ENCODE measurements around the gene LRRC8E.

Gene LRRC8E

GRCh38 chr19:7845390-7846154 is 42.7 kb upstream of the LRRC8E start:
- Histone ChIP-seq H4K20me1 (peaks cover 0 to 47% (median 8%) of the 10 kb centered on the region in 11 experiments; a peak in 11 of 22 replicates), H3K27me3 (no peaks in the 10 kb centered on the region), H3K4me2 (no peak overlapping the region), H3K9ac (no peak overlapping the region), H3K27ac (peak overlapping the region in 1 of 11 experiments; percentile 7; a peak in 1 of 22 replicates), H3K36me3 (no peaks in the 10 kb centered on the region; a peak in 1 of 22 replicates), H3K4me3 (no peak overlapping the region), H3K9me3 (replicated peaks in 1 of 11) (peaks cover 0 to 2% (median 0%) of the 10 kb centered on the region in 11 experiments; a peak in 1 of 22 replicates), H3K4me1 (peaks cover 0 to 29% (median 15%) of the 10 kb centered on the region in 10 experiments; a peak in 14 of 20 replicates)
- no peak for TF ChIP-seq Cebpa-rat (IDR thresholded peaks at IDR 0.05)

GRCh38 chr19:7846155-7846646 is 42.1 kb upstream of the LRRC8E start:
- Histone ChIP-seq H3K36me3 (no peaks in the 10 kb centered on the region; a peak in 1 of 22 replicates), H4K20me1 (peaks cover 0 to 54% (median 8%) of the 10 kb centered on the region in 11 experiments; a peak in 11 of 22 replicates), H3K9me3 (replicated peaks in 1 of 11) (no peaks in the 10 kb centered on the region), H3K4me2 (no peak overlapping the region), H3K27ac (no peak overlapping the region), H3K4me3 (no peak overlapping the region), H3K27me3 (no peaks in the 10 kb centered on the region), H3K4me1 (peaks cover 0 to 26% (median 14%) of the 10 kb centered on the region in 10 experiments; a peak in 14 of 20 replicates), H3K9ac (no peak overlapping the region)
- TF ChIP-seq Cebpa-rat (IDR thresholded peaks at IDR 0.05), result no peak

GRCh38 chr19:7847664-7848063 is 40.6 kb upstream of the LRRC8E start:
- H4K20me1 ChIP-seq, result peaks cover 0 to 65% (median 8%) of the 10 kb centered on the region in 11 experiments; a peak in 12 of 22 replicates
- no peak overlapping the region for H3K27ac ChIP-seq
- no peaks in the 10 kb centered on the region for H3K9me3 ChIP-seq (replicated peaks in 1 of 11)
- no peaks in the 10 kb centered on the region; a peak in 1 of 22 replicates for H3K36me3 ChIP-seq
- H3K4me1 ChIP-seq, result peaks cover 0 to 24% (median 12%) of the 10 kb centered on the region in 10 experiments; a peak in 14 of 20 replicates
- no peak overlapping the region for H3K9ac ChIP-seq
- no peak for TF ChIP-seq Cebpa-rat (IDR thresholded peaks at IDR 0.05)
- H3K27me3 ChIP-seq, result no peaks in the 10 kb centered on the region
- no peak overlapping the region for H3K4me3 ChIP-seq
- H3K4me2 ChIP-seq, result no peak overlapping the region

- Histone ChIP-seq H3K4me2 (no peak overlapping the region), H3K27ac (no peak overlapping the region), H3K9me3 (replicated peaks in 1 of 11) (no peaks in the 10 kb centered on the region), H3K4me3 (no peak overlapping the region), H3K9ac (no peak overlapping the region), H4K20me1 (peaks cover 0 to 73% (median 13%) of the 10 kb centered on the region in 11 experiments; a peak in 12 of 22 replicates), H3K27me3 (no peaks in the 10 kb centered on the region), H3K36me3 (no peaks in the 10 kb centered on the region; a peak in 1 of 22 replicates), H3K4me1 (peaks cover 0 to 28% (median 14%) of the 10 kb centered on the region in 10 experiments; a peak in 14 of 20 replicates)
- no peak for TF ChIP-seq Cebpa-rat (IDR thresholded peaks at IDR 0.05)
Measured at GRCh38 chr19:7848779-7849457, 39.4 kb upstream of the LRRC8E start.

- Histone ChIP-seq H3K4me1 (peaks cover 0 to 28% (median 14%) of the 10 kb centered on the region in 10 experiments; a peak in 14 of 20 replicates), H4K20me1 (peaks cover 0 to 68% (median 13%) of the 10 kb centered on the region in 11 experiments; a peak in 13 of 22 replicates), H3K36me3 (no peaks in the 10 kb centered on the region; a peak in 1 of 22 replicates), H3K27me3 (no peaks in the 10 kb centered on the region), H3K4me3 (no peak overlapping the region), H3K9me3 (replicated peaks in 1 of 11) (no peaks in the 10 kb centered on the region), H3K27ac (no peak overlapping the region), H3K9ac (no peak overlapping the region), H3K4me2 (peak overlapping the region in 4 of 11 experiments; percentile 51 to 63 (median 58); a peak in 7 of 22 replicates)
- TF ChIP-seq Cebpa-rat (IDR thresholded peaks at IDR 0.05), result no peak
Measured at GRCh38 chr19:7849631-7849999, 38.7 kb upstream of the LRRC8E start.

- H3K27ac ChIP-seq, result no peak overlapping the region
- H3K4me3 ChIP-seq, result no peak overlapping the region
- H3K27me3 ChIP-seq, result no peaks in the 10 kb centered on the region
- H3K4me1 ChIP-seq, result peaks cover 0 to 28% (median 14%) of the 10 kb centered on the region in 10 experiments; a peak in 14 of 20 replicates
- peaks cover 0 to 62% (median 9%) of the 10 kb centered on the region in 11 experiments; a peak in 12 of 22 replicates for H4K20me1 ChIP-seq
- H3K9me3 ChIP-seq (replicated peaks in 1 of 11), result no peaks in the 10 kb centered on the region
- H3K36me3 ChIP-seq, result no peaks in the 10 kb centered on the region; a peak in 1 of 22 replicates
- no peak for TF ChIP-seq Cebpa-rat (IDR thresholded peaks at IDR 0.05)
- H3K9ac ChIP-seq, result peak overlapping the region in 5 of 11 experiments; percentile 14 to 39 (median 26); a peak in 4 of 22 replicates
- peak overlapping the region in 8 of 11 experiments; percentile 24 to 63 (median 52); a peak in 14 of 22 replicates for H3K4me2 ChIP-seq
Measured at GRCh38 chr19:7850000-7850813, 38.1 kb upstream of the LRRC8E start.

GRCh38 chr19:7850945-7851622 is 37.2 kb upstream of the LRRC8E start:
- Histone ChIP-seq H3K4me3 (no peak overlapping the region), H3K4me2 (peak overlapping the region in 7 of 11 experiments; percentile 33 to 63 (median 53); a peak in 9 of 22 replicates), H3K9me3 (replicated peaks in 1 of 11) (no peaks in the 10 kb centered on the region), H3K36me3 (no peaks in the 10 kb centered on the region; a peak in 1 of 22 replicates), H3K27ac (no peak overlapping the region), H3K9ac (no peak overlapping the region), H4K20me1 (peaks cover 0 to 54% (median 6%) of the 10 kb centered on the region in 11 experiments; a peak in 8 of 22 replicates), H3K4me1 (peaks cover 0 to 28% (median 14%) of the 10 kb centered on the region in 10 experiments; a peak in 14 of 20 replicates), H3K27me3 (no peaks in the 10 kb centered on the region)
- TF ChIP-seq Cebpa-rat (IDR thresholded peaks at IDR 0.05), result no peak
